ENCODE data around the gene CYTL1. TPM values are rescaled to one million over a fixed set of nuclear protein-coding genes. Genes with fewer than 3 reads are reported as not detected.

Gene CYTL1
- polyA plus RNA-seq, 1 donor from 2014 or later, result not detected

DNA sequence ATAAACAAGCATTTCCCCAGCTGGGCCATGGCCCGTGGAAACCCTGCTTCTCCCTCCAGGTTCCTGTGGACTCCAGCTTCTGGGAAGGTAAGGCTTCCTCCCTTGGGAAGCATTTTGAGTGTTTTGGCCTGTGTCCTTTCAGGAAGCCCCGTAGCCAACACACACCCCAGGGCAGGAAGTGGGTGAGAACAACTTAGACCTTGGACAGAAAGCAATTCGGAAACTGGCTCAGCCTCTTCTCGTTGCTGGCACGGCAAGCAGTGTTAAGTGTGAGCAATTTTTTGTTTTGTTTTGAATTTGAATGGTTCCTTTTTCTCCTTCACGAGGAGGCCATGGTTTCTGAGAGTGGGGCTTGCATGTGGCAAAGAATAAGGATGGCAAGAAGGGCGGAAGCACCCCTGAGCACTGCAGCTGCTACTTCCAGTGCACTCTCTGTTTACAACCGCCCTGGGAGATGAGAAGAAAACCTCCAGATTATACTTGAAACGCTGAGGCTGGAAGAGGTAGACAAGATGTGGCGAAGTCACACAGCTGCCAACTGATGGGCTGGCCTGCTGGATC lies 14.1 kb upstream of the CYTL1 start:
- H3K79me2 ChIP-seq (replicated peaks; ENCODE audit: insufficient read depth, low read length), result no peaks in the 10 kb centered on the region

DNA sequence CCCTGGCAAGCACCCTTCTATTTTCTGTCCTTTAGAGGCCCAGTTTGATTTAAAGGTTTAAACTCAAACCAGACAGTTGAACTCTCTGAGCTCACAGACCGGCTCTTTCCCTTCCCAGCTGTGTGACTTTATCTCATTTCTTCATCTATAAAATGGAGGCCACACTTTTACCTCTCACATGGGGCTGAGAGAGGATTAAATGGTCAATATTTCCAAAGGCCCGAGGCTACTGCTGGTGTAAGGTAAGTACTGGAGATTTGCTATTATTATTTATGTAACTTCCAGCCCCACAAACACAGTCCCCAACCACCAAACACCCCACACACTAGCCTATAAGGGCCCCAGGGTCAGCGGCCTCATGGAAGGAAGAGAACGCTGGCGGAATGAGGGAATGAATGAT lies 13.6 kb upstream of the CYTL1 start:
- Histone ChIP-seq H3K9ac (ENCODE audit: low read length) (no peak overlapping the region), H3K9me3 (ENCODE audit: low read length) (no peaks in the 10 kb centered on the region), H4K20me1 (ENCODE audit: insufficient read depth) (no peaks in the 10 kb centered on the region), H3K27me3 (ENCODE audit: insufficient read depth, low read depth, low read length) (no peaks in the 10 kb centered on the region), H3K36me3 (ENCODE audit: insufficient read depth, low read length) (no peaks in the 10 kb centered on the region), H3K79me2 (replicated peaks; ENCODE audit: insufficient read depth, low read length) (no peaks in the 10 kb centered on the region), H3K27ac (ENCODE audit: low read length) (no peak overlapping the region), H3K4me3 (ENCODE audit: low read length) (no peak overlapping the region), H3K4me2 (ENCODE audit: low read length) (no peak overlapping the region), H3F3A (ENCODE audit: insufficient read depth, low read length, poor library complexity, severe bottlenecking) (no peaks in the 10 kb centered on the region), H2AFZ (ENCODE audit: low read depth, low read length) (no peak overlapping the region), H3K9me2 (ENCODE audit: insufficient read depth, low read length) (no peaks in the 10 kb centered on the region)
- TF ChIP-seq TAF1 (IDR thresholded peaks at IDR 0.05; ENCODE audit: low read depth) (no peak), EP300 (conservative IDR thresholded peaks at IDR 0.05; ENCODE audit: poor library complexity, severe bottlenecking) (no peak), MXI1 (conservative IDR thresholded peaks at IDR 0.05; ENCODE audit: poor library complexity, severe bottlenecking) (no peak), EZH2 (IDR thresholded peaks at IDR 0.05; ENCODE audit: borderline replicate concordance, insufficient read depth, low read length, poor library complexity, severe bottlenecking) (no peak), RAD21 (conservative IDR thresholded peaks at IDR 0.05) (no peak), SMC3 (conservative IDR thresholded peaks at IDR 0.05; ENCODE audit: poor library complexity) (no peak), POLR2AphosphoS5 (IDR thresholded peaks at IDR 0.05) (no peak)
- TF ChIP-seq, protein P1, sequence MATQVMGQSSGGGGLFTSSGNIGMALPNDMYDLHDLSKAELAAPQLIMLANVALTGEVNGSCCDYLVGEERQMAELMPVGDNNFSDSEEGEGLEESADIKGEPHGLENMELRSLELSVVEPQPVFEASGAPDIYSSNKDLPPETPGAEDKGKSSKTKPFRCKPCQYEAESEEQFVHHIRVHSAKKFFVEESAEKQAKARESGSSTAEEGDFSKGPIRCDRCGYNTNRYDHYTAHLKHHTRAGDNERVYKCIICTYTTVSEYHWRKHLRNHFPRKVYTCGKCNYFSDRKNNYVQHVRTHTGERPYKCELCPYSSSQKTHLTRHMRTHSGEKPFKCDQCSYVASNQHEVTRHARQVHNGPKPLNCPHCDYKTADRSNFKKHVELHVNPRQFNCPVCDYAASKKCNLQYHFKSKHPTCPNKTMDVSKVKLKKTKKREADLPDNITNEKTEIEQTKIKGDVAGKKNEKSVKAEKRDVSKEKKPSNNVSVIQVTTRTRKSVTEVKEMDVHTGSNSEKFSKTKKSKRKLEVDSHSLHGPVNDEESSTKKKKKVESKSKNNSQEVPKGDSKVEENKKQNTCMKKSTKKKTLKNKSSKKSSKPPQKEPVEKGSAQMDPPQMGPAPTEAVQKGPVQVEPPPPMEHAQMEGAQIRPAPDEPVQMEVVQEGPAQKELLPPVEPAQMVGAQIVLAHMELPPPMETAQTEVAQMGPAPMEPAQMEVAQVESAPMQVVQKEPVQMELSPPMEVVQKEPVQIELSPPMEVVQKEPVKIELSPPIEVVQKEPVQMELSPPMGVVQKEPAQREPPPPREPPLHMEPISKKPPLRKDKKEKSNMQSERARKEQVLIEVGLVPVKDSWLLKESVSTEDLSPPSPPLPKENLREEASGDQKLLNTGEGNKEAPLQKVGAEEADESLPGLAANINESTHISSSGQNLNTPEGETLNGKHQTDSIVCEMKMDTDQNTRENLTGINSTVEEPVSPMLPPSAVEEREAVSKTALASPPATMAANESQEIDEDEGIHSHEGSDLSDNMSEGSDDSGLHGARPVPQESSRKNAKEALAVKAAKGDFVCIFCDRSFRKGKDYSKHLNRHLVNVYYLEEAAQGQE (IDR thresholded peaks at IDR 0.05; ENCODE audit: borderline replicate concordance), result no peak
- TF ChIP-seq, protein P2, sequence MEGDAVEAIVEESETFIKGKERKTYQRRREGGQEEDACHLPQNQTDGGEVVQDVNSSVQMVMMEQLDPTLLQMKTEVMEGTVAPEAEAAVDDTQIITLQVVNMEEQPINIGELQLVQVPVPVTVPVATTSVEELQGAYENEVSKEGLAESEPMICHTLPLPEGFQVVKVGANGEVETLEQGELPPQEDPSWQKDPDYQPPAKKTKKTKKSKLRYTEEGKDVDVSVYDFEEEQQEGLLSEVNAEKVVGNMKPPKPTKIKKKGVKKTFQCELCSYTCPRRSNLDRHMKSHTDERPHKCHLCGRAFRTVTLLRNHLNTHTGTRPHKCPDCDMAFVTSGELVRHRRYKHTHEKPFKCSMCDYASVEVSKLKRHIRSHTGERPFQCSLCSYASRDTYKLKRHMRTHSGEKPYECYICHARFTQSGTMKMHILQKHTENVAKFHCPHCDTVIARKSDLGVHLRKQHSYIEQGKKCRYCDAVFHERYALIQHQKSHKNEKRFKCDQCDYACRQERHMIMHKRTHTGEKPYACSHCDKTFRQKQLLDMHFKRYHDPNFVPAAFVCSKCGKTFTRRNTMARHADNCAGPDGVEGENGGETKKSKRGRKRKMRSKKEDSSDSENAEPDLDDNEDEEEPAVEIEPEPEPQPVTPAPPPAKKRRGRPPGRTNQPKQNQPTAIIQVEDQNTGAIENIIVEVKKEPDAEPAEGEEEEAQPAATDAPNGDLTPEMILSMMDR (IDR thresholded peaks at IDR 0.05; ENCODE audit: poor library complexity, severe bottlenecking), result no peak

More for the DNA sequence above, 14.1 kb upstream of the CYTL1 start:
- H3K27ac ChIP-seq (ENCODE audit: low read length), result no peak overlapping the region
- H2AFZ ChIP-seq (ENCODE audit: low read depth, low read length), result no peak overlapping the region
- TF ChIP-seq SMC3 (conservative IDR thresholded peaks at IDR 0.05; ENCODE audit: poor library complexity) (no peak), RAD21 (conservative IDR thresholded peaks at IDR 0.05) (no peak), POLR2AphosphoS5 (IDR thresholded peaks at IDR 0.05) (no peak), EP300 (conservative IDR thresholded peaks at IDR 0.05; ENCODE audit: poor library complexity, severe bottlenecking) (no peak), EZH2 (IDR thresholded peaks at IDR 0.05; ENCODE audit: borderline replicate concordance, insufficient read depth, low read length, poor library complexity, severe bottlenecking) (no peak), MXI1 (conservative IDR thresholded peaks at IDR 0.05; ENCODE audit: poor library complexity, severe bottlenecking) (no peak), TAF1 (IDR thresholded peaks at IDR 0.05; ENCODE audit: low read depth) (no peak)
- TF ChIP-seq, protein P2 (IDR thresholded peaks at IDR 0.05; ENCODE audit: poor library complexity, severe bottlenecking), result no peak
- TF ChIP-seq, protein P1 (IDR thresholded peaks at IDR 0.05; ENCODE audit: borderline replicate concordance), result no peak
- H3K9me2 ChIP-seq (ENCODE audit: insufficient read depth, low read length), result no peaks in the 10 kb centered on the region
- H4K20me1 ChIP-seq (ENCODE audit: insufficient read depth), result no peaks in the 10 kb centered on the region
- no peak overlapping the region for H3K4me2 ChIP-seq (ENCODE audit: low read length)
- no peaks in the 10 kb centered on the region for H3K27me3 ChIP-seq (ENCODE audit: insufficient read depth, low read depth, low read length)
- no peak overlapping the region for H3K9ac ChIP-seq (ENCODE audit: low read length)
- H3K9me3 ChIP-seq (ENCODE audit: low read length), result no peaks in the 10 kb centered on the region
- H3K36me3 ChIP-seq (ENCODE audit: insufficient read depth, low read length), result no peaks in the 10 kb centered on the region
- H3K4me3 ChIP-seq (ENCODE audit: low read length), result no peak overlapping the region
- H3F3A ChIP-seq (ENCODE audit: insufficient read depth, low read length, poor library complexity, severe bottlenecking), result no peaks in the 10 kb centered on the region
